ENCODE results near the gene GATA5.
A peak's percentile ranks its signal among the peaks of the same experiment; 100 is the strongest.
"Not testable (repeated sequence)": the region's sequence is repeated elsewhere in the genome, so short reads cannot be mapped to it uniquely, and the experiment has no call there.

Gene GATA5

DNA sequence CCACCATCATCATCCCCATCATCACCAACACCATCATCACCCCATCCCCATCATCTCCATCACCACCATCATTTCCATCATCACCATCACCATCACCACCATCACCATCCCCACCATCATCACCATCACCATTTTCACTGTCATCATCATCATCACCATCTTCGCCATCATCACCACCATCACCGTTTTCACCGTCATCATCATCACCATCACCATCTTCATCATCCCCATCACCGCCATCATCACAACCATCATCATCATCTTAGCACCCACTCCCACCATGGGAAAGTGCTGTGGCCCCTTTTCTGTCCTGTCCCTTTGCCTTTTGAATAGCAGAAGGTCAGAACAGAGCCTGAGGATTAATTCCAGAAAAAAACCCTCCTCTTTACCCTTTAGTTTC, 28.5 kb upstream of the GATA5 start:
- DNase-seq = no peak

DNA sequence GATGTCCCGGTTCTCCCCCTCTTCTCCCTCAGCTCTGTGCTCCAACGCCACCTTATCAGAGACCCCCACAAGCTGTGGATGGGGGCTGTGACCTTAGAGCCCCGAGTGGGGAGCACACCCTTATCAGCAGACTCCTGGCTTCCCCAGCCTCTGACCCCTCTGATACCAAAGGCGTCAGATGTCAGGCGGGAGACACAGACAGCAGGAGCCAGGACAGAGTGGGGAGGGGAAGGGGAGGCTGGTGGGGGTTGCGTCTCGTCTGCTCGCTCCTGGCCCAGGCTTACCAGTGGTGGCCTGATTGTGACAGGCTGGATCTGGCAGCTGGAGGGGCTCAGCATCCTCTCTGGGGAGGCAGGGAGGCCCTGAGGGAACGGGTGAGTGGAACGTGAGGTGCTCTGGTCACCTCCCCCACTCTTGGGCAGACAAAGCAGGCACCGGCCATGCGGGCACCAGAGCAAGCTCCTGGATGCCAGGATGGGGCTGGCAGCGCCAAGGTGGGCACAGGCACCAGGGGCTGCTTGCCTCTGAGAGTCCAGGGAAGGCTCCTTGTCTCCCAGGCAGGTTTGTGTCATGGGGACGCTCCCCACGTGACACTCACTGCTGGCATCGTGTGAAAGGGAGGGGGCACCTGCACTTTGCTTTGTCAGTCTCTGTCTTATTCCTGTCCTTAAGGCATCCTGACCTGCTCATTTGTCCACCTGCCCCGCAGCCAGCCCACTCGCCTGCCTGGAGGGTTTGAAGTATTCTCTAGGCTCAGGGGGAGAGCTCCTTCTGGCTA, 27.8 kb upstream of the GATA5 start:
- DNase-seq = no peak

DNA sequence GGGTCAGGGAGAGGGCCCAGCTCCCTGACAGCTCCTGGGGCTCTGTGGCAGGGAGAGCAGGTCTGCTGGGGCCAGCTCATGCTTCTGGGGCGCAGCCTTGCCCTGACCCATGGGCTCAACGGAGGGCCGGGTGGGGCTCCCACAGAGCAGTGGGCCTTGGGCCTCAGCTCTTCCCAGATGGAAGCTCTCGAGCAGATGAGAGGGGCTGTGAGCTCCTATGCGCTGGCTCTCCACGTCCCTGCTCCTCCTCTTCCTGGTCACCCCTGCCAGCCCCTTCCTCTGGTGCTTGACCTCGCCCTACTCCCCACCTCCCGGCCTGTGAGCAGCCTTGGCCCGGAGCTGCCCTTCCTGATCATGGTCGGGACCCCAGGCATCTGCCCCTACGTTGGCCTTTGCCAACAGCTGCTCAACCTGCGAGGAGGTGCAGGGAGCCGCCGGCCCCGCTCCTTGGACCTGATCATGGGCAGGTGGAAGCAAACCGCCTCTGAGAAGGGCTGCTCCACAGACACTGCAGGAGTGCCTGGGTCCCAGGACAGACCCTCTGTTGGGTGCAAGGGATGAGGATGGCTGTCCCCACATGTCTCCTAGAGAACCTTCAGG, 26.8 kb upstream of the GATA5 start:
- DNase-seq = no peak

DNA sequence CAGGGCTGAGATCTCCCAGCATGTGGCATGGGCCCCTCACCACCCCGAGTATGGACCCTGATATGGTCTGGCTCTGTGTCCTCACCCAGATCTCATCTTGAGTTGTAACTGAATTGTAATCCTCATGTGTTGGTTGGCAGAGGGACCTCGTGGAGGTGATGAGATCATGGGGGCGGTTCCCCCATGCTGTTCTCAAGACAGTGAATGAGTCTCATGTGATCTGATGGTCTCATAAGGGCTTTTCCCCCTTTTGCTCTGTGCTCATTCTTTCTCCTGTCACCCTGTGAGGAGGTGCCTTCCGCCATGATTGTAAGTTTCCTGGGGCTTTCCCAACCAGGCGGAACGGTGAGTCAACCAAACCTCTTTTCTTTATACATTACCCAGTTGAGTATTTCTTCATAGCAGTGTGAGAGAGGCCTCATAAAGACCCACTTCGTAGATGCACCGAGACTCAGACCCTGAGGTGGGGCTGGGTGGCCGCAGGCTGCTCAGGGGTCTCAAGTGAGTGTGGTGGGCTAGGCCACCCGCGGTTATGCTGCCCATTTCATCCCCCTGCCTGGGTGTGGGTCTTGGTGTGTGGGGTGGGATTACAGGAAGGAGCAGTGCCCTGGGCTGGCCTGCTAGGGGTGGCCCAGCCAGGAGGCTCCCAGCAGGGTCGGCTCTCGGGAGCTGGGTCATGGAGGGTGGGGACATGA, 26.2 kb upstream of the GATA5 start:
- peak; percentile 5 for DNase-seq

DNA sequence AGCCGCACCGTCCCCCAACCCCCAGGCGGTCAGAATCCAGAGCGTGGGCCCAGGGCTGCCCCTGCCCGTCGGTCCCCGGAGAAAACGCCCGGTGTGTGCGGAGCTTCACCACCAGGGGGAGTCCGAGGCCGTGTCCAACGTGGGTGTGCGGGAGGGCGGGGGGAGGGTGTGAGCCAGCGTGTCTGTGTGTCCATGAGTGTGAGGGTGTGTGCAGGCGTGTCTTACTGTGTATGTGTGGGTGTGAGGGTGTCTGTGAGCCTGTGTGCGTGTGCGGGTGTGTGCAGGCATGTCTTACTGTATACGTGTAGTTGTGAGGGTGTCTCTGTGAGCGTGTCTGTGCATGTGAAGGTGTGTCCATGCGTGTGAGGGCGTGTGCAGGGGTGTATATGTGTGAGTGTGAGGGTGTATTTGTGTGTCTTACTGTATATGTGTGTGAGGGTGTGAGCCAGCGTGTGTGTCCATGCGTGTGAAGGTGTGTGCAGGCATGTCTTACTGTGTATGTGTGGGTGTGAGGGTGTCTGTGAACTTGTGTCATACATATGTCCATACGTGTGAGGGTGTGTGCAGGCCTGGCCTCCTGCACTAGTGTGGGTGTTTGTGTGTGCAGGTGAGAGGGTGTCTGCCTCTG, 24.6 kb upstream of the GATA5 start:
- peak; percentile 14 for DNase-seq

DNA sequence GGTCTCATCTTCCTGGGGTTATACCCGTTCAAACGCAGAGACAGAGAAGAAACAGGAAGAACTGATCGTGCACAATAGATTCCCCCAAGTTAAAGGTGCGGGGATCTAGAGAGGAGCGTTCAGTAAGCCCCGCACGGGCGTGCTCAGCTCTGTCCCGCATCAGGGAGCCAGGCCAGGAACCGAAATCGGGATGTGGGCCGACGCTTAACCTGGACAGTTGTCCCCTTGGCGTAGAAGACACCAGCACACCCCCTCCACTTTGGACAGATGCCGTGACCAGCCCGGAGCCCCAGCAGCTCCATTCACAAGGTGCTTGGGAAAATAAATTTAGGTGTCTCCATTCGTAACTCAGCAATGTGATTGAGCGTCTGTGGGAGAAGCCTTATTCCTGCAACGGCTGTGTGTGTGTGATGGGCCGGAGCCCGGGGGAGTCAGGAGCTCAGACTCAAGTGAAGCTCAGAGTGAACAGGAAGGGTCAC, 24.0 kb upstream of the GATA5 start:
- DNase-seq = no peak

DNA sequence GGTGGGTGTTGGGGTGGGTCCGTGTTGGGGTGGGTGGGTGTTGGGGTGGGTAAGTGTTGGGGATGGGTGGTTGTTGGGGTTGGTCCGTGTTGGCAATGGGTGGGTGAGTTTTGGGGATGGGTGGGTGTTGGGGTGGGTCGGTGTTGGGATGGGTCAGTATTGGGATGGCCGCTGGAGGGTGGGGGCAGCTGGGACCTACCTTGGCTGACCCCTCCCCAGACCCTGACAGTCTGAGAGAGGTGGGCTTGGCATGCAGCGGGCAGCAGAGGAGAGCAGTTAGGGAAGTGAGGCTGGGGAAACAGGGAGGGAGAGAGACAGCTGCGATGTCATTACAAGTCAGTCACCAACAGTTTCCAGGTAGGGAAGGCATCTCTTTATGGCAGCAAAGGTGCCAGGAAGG, 23.1 kb upstream of the GATA5 start:
- DNase-seq = no peak

DNA sequence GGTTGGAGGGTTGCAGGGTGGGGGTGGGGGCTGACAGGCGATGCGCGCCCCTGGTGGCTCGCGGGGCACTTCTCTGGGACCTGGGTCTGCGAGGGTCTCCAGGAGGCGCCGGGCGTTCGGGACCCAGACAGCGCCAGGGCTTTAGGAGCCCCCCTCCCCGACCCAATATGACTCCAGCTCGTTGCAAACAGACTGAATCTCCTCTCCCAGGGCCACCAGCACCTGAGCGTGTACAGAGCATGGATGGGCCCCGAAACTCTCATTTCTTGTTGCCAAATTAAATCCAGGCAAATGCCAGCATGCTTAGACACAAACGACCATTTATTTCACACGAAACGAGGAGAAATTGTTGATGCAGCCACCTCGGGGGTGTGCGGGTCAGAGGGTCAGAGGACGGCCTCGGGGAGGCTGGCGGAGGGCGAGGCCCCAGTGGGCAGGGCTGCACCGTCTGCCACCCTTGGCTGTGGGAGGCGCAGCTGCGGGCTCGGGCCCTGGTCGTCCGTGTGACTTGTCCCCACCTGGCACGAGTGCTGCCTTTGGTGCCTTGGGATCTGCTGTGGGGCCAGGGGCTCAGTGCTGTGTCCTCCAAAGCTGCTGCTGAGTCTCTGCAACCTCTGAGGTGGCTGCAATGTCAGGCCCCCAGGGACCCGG, 20.9 kb upstream of the GATA5 start:
- no peak for DNase-seq

DNA sequence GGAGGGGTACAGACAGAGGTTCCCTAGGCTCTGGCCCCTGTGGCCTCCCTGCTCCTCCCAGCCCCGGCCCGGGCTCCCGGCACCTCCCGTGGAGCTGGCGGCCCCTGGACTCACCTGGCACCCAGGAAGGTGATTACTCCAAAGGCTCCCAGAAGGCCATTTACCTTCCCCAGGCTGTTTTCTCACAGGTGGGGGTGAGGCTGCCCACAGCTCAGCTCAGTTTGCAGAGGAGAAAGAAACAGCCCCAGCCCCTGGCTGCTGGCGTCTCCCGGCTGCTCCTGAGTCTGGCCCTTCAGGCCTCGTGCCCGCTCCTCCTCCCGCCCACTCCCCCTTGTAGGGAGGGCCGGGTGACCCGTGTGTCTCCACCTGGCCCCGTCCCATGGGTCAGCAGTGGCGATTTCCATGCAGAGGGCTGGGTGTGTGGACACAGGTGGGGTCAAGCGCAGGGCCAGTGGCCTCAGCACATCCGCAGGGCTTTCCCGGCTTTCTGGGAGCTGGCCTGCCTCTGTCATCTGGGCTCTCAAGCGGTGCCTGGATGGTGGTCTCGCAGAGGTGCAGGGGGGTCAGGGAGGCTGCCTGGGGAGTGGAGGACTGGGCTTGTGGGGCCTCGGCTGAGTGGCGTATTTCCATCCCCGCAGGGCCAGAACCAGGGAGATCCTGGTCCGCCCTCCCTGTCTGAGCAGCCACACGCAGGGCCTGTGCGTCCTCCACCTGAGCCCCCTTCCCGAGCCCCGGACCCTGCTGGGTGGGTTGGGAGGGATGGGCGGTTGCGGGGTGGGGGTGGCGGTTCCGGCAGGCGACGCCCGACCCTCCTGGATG, 20.2 kb upstream of the GATA5 start:
- no peak for DNase-seq

DNA sequence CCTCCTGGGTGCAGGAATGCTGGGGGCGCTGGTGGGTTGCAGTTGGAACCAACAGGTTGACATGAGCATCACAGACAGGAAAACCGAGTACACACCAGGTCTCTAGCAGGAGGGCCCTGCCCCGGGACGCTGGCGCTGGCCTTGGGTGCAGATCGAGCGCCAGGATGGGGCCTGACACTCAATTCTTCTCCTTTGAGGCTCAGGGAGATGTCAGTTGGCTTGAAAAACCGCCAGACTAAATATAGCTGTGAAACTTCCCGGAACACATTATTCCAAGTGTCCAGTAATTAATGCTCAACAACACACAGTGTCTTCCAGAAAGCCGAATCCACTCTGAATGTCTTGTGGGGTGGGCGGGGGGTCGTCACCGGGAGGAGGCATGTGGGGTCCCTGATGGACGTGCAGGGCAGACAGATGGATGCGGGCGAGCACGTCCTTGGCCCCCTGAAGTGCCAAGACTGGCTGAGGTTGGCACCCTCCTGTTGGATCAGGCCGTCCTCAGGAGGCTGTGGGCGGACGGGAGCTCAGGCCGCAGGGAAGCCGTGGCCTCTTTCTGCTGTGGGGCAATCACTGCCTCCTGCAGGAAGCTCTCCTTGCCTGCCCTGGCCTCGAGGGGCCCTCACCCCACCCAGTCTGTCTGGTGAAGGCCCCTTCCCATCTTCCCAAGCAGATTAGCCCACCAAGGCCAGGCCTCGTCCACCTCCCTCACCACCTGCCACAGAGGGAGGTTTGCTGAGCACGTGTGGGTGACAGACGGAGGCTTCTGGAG, 19.4 kb upstream of the GATA5 start:
- no peak for DNase-seq

DNA sequence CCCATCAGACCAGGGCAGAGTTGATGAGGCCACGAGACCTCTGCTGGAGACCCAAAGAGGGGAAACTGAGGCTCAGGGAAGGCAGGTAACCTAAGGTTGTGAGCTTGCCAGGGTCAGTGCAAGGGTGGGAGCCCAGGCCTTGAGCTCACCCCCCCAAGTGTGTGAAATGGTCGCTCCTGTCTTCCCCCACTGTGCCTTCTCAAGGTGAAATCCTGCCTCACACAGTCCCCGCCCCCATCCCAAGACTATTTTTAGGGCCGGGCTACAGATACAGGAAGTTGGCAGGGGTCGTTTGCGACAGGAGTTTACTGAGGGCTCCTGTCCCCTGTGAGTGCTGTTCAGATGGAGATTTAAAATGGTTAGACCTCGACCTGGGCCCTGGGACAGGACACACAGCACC, 18.7 kb upstream of the GATA5 start:
- no peak for DNase-seq

DNA sequence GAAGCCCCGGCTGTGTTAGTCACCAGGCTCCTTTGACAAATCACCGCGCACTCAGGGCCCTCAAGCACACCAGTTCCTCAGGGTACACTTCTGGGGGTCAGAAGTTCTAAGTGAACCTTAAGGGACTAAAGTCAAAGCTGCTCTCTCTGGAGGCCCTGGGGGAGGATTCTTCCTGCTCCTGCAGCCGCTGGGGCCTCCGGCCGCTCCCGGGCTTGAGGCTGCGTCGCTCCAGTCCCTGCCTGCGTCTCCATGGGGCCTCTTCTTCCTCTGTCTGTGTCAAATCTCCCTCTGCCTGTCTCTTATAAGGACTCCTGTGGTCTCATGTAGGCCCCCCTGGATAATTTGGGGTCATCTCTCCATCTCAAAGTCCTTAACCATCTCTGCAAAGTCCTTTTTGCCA, 18.1 kb upstream of the GATA5 start:
- no peak for DNase-seq

DNA sequence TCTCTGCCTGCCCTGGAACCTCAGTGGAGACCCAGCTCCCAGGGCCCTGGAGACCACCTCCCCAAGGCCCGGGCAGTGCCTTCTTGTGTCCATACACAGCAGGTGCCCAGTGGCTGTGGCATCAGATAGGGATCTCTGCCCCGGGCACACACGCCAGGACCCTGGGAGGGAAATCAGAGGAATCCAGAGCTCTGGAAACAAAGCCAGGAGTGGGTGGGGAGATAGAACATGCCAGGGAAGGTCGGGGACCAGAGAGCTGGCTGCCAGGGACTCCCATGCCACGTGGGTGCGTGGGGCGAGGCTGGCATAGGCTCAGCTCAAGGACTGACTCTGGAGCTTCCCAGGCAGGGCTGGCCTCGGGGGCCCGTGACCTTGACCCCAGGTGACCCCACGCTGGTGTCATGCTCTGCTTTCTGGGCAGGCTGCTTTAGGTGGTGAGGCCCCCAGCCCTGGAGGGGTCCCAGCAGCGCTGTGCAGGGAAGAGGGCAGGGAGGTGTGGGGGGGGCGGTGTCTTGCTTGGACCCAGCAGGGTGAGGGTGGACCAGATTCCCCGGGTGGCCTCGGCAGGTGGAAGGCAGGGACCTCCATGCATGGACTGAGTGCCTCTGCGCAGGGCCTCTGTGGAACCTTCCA, 17.6 kb upstream of the GATA5 start:
- DNase-seq = no peak

DNA sequence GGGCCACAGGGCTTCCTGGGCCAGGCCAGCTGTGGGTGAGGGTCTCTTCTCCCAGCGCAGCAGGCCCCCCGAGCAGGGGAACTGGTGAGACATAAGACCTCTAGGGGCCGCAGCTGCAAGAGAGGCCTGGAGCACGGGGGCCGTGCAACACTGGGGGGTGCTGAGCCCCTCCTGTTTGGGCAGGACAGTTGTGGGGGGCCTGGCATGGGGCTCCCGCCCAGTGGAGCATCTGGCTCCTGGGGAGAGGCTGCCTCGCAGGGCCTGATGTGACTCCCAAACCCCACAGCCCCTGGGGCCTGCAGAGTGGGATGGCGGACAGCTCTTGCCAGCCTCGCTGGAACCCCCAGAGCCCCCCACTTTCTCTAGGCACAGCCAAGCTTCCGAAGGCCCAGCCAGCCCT, 16.9 kb upstream of the GATA5 start:
- DNase-seq = no peak

DNA sequence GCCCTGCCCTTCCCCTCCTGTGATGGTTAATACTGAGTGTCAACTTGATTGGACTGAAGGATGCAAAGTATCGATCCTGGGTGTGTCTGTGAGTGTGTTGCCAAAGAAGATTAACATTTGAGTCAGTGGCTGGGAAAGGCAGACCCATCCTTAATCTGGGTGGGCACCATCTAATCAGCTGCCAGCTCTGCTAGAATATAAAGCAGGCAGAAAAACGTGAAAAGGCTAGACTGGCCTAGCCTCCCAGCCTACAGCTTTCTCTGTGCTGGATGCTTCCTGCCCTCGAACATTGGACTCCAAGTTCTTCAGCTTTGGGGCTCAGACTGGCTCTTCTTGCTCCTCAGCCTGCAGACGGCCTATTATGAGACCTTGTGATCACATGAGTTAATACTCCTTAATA, 15.0 kb upstream of the GATA5 start:
- not testable (repeated sequence) for DNase-seq

DNA sequence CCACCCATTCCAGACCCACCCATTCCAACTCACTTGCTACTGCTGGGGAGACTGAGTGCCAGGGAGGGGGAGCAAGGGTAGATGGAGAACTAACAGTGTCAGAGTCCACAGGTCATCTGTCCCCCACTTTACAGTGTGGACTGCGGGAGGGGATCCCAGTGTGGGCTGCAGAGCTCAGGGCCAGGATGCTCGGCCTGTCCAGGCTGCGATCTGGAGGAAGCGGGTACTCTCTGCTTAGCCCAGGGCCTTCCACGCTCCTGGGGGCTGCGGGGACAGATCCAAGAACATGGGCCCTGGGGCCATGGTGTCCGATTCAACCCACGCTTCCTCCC, 14.1 kb upstream of the GATA5 start:
- DNase-seq = no peak

DNA sequence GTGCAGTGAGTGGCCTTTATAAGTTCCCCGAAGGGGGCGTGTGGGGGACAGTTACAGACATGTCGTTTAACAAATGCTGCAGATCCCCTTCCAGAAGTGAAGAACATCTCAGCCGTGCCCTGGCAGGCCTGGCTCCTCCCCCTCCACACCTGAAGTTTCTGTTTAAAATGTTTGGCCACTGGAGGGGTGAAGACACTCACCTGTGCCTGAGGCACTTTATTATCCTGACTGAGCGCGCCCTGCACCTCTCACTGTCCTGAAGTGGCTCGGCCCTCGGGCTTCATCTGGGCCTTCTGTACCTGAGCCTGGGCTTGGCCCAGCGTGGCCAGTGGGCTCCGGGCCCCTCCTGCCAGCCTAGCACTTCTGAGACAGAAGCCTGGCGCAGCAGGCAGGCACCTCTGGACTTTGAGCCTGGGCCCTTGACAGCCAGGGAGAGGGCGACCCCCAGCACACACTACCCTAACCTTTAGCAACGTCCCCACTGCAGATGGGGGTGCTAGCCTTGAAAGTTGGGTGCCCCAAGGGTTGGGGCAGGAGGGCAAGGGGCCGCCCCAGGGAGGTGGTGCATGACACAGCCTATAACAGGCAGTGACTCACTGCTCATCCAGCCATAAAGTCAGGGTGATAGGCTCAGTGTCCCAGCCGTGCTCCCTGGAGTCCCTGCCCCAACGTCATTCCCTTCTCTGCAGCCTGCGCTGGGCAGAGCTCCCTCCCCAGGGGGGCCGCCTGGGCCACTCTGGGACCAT, 13.6 kb upstream of the GATA5 start:
- DNase-seq = no peak

DNA sequence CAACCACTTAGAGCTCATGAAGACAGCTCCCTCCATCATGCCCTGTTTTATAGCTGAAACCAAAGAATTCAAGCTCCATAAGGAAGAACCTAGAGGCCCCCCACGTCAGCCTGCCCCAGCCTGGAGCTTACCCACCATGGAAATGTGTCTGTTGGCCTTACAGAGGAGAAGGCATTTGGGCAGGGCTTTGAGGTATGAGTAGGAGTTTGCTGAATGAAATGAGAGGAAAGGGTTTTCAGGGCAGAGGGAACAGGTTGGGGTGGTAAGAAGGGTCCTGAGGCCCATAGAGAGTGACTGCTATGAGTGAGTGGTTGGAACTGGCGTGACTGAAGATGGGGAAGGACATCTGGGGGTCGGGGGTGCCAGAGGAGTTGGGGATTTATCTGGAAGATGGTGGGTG, 12.7 kb upstream of the GATA5 start:
- DNase-seq = no peak

DNA sequence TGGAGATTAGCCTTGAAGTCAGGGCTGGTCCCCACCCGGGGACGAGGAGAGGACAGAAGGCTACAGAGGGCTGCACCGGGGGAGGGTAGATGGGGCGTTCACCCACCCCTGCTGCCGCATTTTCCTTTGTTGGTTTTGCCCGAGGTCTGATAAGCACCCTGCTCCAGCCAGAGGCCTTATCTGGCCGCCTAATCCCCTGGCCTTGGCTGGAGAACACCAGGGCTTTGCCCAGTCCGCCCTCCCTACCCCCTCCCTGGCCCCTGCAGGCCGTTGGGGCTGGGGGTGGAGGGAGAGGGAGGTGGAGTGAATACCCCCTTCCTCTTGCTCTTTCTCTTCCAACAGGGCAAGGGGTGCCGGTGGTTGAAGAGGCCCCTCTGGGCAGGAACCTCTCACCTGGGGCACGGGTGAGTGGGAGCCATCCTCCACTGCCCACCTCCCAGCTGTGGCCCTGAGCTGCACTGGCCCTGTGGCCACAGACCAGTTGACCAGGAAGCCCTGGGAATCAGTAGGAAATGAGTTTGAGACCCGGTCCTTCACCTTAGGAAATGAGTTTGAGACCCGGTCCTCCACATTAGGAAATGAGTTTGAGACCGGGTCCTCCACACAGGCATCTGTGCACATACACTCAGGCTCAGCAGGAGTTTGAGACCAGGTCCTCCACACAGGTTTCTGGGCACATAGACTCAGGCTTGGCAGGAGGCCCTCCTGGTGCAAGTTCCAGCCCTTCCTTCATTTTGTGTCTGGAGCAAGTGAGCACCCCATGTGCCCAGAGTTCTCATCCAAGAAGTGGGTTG, 12.0 kb upstream of the GATA5 start:
- DNase-seq = no peak
